Choroid plexus epithelial cell (primary cell): Measurements from ENCODE around the gene HIPK1.

Experiments
- DNase-seq: peaks from one replicate; pipeline ENCODE4 v3.0.0-alpha.2; 2010; ENCODE audit warnings: low read depth
- H3K4me3 ChIP-seq: 2 replicates; pipeline ENCODE4 v1.5.1; 2011; ENCODE audit warnings: low read depth, mild to moderate bottlenecking, control low read depth, low read length, moderate library complexity
- CTCF ChIP-seq: conservative IDR thresholded peaks from 2 replicates; pipeline ENCODE4 v1.5.1; 2011; ENCODE audit warnings: low read depth, mild to moderate bottlenecking, control low read depth, inconsistent platforms, low read length, moderate library complexity

HIPK1 gene

GRCh38 chr1:113928187-113928930, 765 bp upstream of the HIPK1 start:
- peak overlapping the region; percentile 87 for H3K4me3 ChIP-seq
- peak; percentile 38 for DNase-seq
- no peak for TF ChIP-seq CTCF

GRCh38 chr1:113929750-113930498, 800 bp downstream of the HIPK1 start:
- peak; percentile 36 for DNase-seq
- H3K4me3 ChIP-seq: peak overlapping the region; percentile 87
- TF ChIP-seq CTCF: no peak

GRCh38 chr1:113930499-113931161, 1.5 kb downstream of the HIPK1 start:
- H3K4me3 ChIP-seq: peak overlapping the region; percentile 87
- DNase-seq: peak; percentile 72
- no peak for TF ChIP-seq CTCF

- H3K4me3 ChIP-seq: peak overlapping the region; percentile 1
- DNase-seq: peak; percentile 84
- TF ChIP-seq CTCF: no peak
Measured at GRCh38 chr1:113931451-113931851, 2.3 kb downstream of the HIPK1 start.

- no peak for DNase-seq
- H3K4me3 ChIP-seq: no peak overlapping the region
- TF ChIP-seq CTCF: no peak
Measured at GRCh38 chr1:113934006-113934405, 4.9 kb downstream of the HIPK1 start.

- no peak overlapping the region for H3K4me3 ChIP-seq
- TF ChIP-seq CTCF: no peak
- DNase-seq: no peak
Measured at GRCh38 chr1:113934511-113935055, 5.5 kb downstream of the HIPK1 start.
